HepG2 (cell line): ENCODE results near the gene COL4A2. TPM values are rescaled to one million over a fixed set of nuclear protein-coding genes. Genes with fewer than 3 reads are reported as not detected.

Source experiments
- ATAC-seq: fragments of 200-7000 bp; cut with Tn5 transposase; 3 replicates; pipeline ENCODE4 v1.9.1; 2020; ENCODE audit warnings: mild to moderate bottlenecking, moderate library complexity
- BruUV-seq: library from RNA; stranded (reverse); fragments of 400-500 nt; replicated peaks from 2 replicates; lab custom pipeline; 2021; lab: Mats Ljungman, UMichigan
- CTCF ChIA-PET: fragments of 300-600 bp; formaldehyde crosslinking; extraction: SDS; loops from one replicate; lab custom pipeline; 2021; ENCODE audit warnings: low total read pairs, inconsistent platforms, low intra/inter-chr PET ratio; lab: Yijun Ruan, JAX
- POLR2A ChIA-PET: fragments of 350-600 bp; sonication (Branson Sonifier 250); formaldehyde crosslinking; loops from one replicate; lab custom pipeline; 2020; ENCODE audit warnings: antibody characterized with exemption, inconsistent platforms; lab: Yijun Ruan, JAX
- DNase-seq: peaks from one replicate; pipeline ENCODE4 v3.0.0-alpha.2; 2015; ENCODE audit warnings: low spot score
- FAIRE-seq: peaks from 3 replicates; lab custom pipeline; 2011; peaks lifted over from hg19 to GRCh38; lab: Jason Lieb, UNC
- H2AFZ ChIP-seq: one replicate; pipeline ENCODE4 v1.6.1; 2011; ENCODE audit warnings: low read length, inconsistent platforms
- H3K27ac ChIP-seq: fragments of 300-600 bp; 3 replicates; pipeline ENCODE4 v1.8.0; 2011; ENCODE audit warnings: mixed run types, mild to moderate bottlenecking, mixed read lengths, low read length, inconsistent platforms; ENCODE audit not compliant: insufficient read depth; ENCODE audit errors: extremely low read length
- H3K27me3 ChIP-seq, 2 experiments: fragments of 200-600 bp in 1 of 2; 2 replicates in 1 of 2; 3 replicates in 1 of 2; pipeline versions ENCODE4 v1.6.0 to v1.8.0; 2011; ENCODE audit warnings: low read length in 2 of 2, mild to moderate bottlenecking in 2 of 2, moderate library complexity in 2 of 2, inconsistent platforms in 1 of 2; ENCODE audit not compliant: insufficient read depth in 2 of 2, control insufficient read depth in 1 of 2
- H3K36me3 ChIP-seq, 2 experiments: fragments of 200-600 bp in 1 of 2; replicated peaks in 1 of 2; 2 replicates in 1 of 2; 3 replicates in 1 of 2; pipeline versions ENCODE4 v1.5.1 to v1.8.0; 2011; ENCODE audit warnings: low read length in 2 of 2, inconsistent platforms in 1 of 2; ENCODE audit not compliant: insufficient read depth in 2 of 2, control insufficient read depth in 1 of 2
- H3K4me1 ChIP-seq: 2 replicates; pipeline ENCODE4 v1.5.1; 2012; ENCODE audit warnings: low read length, inconsistent platforms; ENCODE audit not compliant: insufficient read depth
- H3K4me2 ChIP-seq: 2 replicates; pipeline ENCODE4 v1.6.0; 2011; ENCODE audit warnings: low read depth, low read length, inconsistent platforms
- H3K4me3 ChIP-seq, 3 experiments: fragments of 200-600 bp in 1 of 3; sonication (generic), shearing (Covaris generic) in 1 of 3; replicated peaks in 1 of 3; 2 replicates each; pipeline ENCODE4 v1.5.1; 2011 to 2016; ENCODE audit warnings: low read length in 3 of 3, inconsistent platforms in 2 of 3, low read depth in 2 of 3, mild to moderate bottlenecking in 2 of 3, control low read depth in 1 of 3, mixed read lengths in 1 of 3; ENCODE audit not compliant: insufficient read depth in 1 of 3
- H3K79me2 ChIP-seq: one replicate; pipeline ENCODE4 v1.6.1; 2011; ENCODE audit warnings: low read length, inconsistent platforms; ENCODE audit not compliant: insufficient read depth
- H3K9ac ChIP-seq: 2 replicates; pipeline ENCODE4 v1.6.0; 2011; ENCODE audit warnings: mild to moderate bottlenecking, low read depth, low read length, inconsistent platforms; ENCODE audit not compliant: insufficient read depth
- H3K9me3 ChIP-seq: 2 replicates; pipeline ENCODE4 v1.5.1; 2012; ENCODE audit warnings: mild to moderate bottlenecking, low read length
- H4K20me1 ChIP-seq: 2 replicates; pipeline ENCODE4 v1.6.0; 2011; ENCODE audit warnings: inconsistent platforms, mild to moderate bottlenecking, low read length, moderate library complexity; ENCODE audit not compliant: insufficient read depth
- CEBPZ ChIP-seq: IDR thresholded peaks from 2 replicates; pipeline ENCODE4 v1.6.1; 2012; ENCODE audit warnings: low read length, improper control_type of control experiment
- CHD2 ChIP-seq: IDR thresholded peaks from 2 replicates; pipeline ENCODE4 v1.6.1; 2011; ENCODE audit warnings: low read depth, low read length, improper control_type of control experiment
- HNRNPL ChIP-seq: fragments of 200-400 bp; formaldehyde crosslinking; IDR thresholded peaks from 2 replicates; pipeline ENCODE4 v1.6.1; 2017; ENCODE audit warnings: mild to moderate bottlenecking, low read depth, low read length
- ISX ChIP-seq: sonication (generic); formaldehyde crosslinking; conservative IDR thresholded peaks from 2 replicates; pipeline ENCODE4 v1.5.0; 2020; ENCODE audit warnings: missing genetic modification reagents
- THRA ChIP-seq: sonication (generic); formaldehyde crosslinking; IDR thresholded peaks from 2 replicates; pipeline ENCODE4 v1.4.0; 2020; ENCODE audit warnings: missing genetic modification reagents, borderline replicate concordance
- ZBTB7A ChIP-seq: sonication (generic); formaldehyde crosslinking; IDR thresholded peaks from 2 replicates; pipeline ENCODE4 v1.8.0; 2022; ENCODE audit warnings: mild to moderate bottlenecking, missing genetic modification reagents
- ZNF264 ChIP-seq: sonication (generic); formaldehyde crosslinking; IDR thresholded peaks from 2 replicates; pipeline ENCODE4 v1.4.0; 2020; ENCODE audit warnings: missing genetic modification reagents
- ZNF703 ChIP-seq: sonication (generic); formaldehyde crosslinking; IDR thresholded peaks from 2 replicates; pipeline ENCODE4 v1.5.1; 2020; ENCODE audit warnings: missing genetic modification reagents, mild to moderate bottlenecking, moderate library complexity, borderline replicate concordance
- ZNF740 ChIP-seq: sonication (generic); formaldehyde crosslinking; IDR thresholded peaks from 2 replicates; pipeline ENCODE4 v1.4.0; 2020; ENCODE audit warnings: missing genetic modification reagents
- ZNF782 ChIP-seq: sonication (generic); formaldehyde crosslinking; IDR thresholded peaks from 2 replicates; pipeline ENCODE4 v1.4.0; 2020; ENCODE audit warnings: missing genetic modification reagents, mild to moderate bottlenecking, borderline replicate concordance
- ZZZ3 ChIP-seq: sonication (generic); formaldehyde crosslinking; IDR thresholded peaks from 2 replicates; pipeline ENCODE4 v1.4.0; 2020; ENCODE audit warnings: missing genetic modification reagents, mild to moderate bottlenecking, borderline replicate concordance
- WGBS: methylation state at CpG from one replicate; pipeline ENCODE4 v1.1.6; 2017; ENCODE audit warnings: low lambda C conversion rate; 5-methylcytosine and 5-hydroxymethylcytosine counted together
- in situ Hi-C: cut with HindIII; loops from 2 replicates; pipeline ENCODE4 v1.10.0; 2017; ENCODE audit warnings: low pct_unique_long_range_greater_than_20kb; ENCODE audit not compliant: extremely low pct_ligation_motif_present
- intact Hi-C: fragments of 100-400 bp; cut with micrococcal nuclease; formaldehyde crosslinking; loops from one replicate; pipeline ENCODE4 v1.10.0; 2022; ENCODE audit not compliant: unreplicated experiment
- polyA plus RNA-seq, 8 experiments: library from polyadenylated mRNA; depleted of rRNA in 3 of 8; stranded (reverse) in 7 of 8; unstranded in 1 of 8; fragments of >200 nt; fragmentation: Illumina TruSeq in 4 of 8; extraction: Trizol in 4 of 8; gene quantifications; 2 replicates each; pipeline versions ENCODE4 v1.2.1 to v1.2.3, GENCODE V29; 2011 to 2016; ENCODE audit warnings: low read depth in 4 of 8, missing spikeins in 1 of 8, mixed read lengths in 1 of 8; ENCODE audit not compliant: insufficient read depth in 1 of 8
- total RNA-seq, 5 experiments: library from RNA; depleted of rRNA; stranded (reverse); fragments of >200 nt; fragmentation: Illumina TruSeq; extraction: Trizol; gene quantifications; 2 replicates each; pipeline ENCODE4 v1.2.3, GENCODE V29; 2016; ENCODE audit warnings: low read depth in 1 of 5

The COL4A2 gene
- total and polyA plus RNA-seq, 2 of the 13 experiments (the other 11 are each of a cell fraction or from before 2014, with no cell fraction given): 0.22 to 1.9 TPM

GRCh38 chr13:110301083-110301482 lies 6.0 kb upstream of the COL4A2 start:
- H3K27ac ChIP-seq: no peak overlapping the region
- no peaks in the 10 kb centered on the region for H4K20me1 ChIP-seq
- ChIA-PET POLR2A (no interaction called here), CTCF (no interaction called here)
- no peak for TF ChIP-seq HNRNPL
- no peak for TF ChIP-seq ZZZ3
- no peak for TF ChIP-seq THRA
- no peak for TF ChIP-seq ZNF782 (CRISPR knock-in tag)
- TF ChIP-seq ZNF703 (CRISPR knock-in tag): no peak
- TF ChIP-seq ZNF264 (CRISPR knock-in tag): no peak
- no peak for TF ChIP-seq CEBPZ
- no peak for TF ChIP-seq ZNF740 (CRISPR knock-in tag)
- TF ChIP-seq ZBTB7A: no peak
- no peak for TF ChIP-seq CHD2
- no peak for TF ChIP-seq ISX (CRISPR knock-in tag)
- ATAC-seq: no peak
- DNase-seq: no peak
- H3K4me2 ChIP-seq: no peak overlapping the region
- no peaks in the 10 kb centered on the region for H3K9me3 ChIP-seq
- no peak overlapping the region for H2AFZ ChIP-seq
- peaks cover 7 to 47% of the 10 kb centered on the region in 2 experiments for H3K27me3 ChIP-seq
- in situ Hi-C loops: no loop called here
- no peak overlapping the region for H3K4me3 ChIP-seq
- H3K9ac ChIP-seq: no peak overlapping the region
- no peaks in the 10 kb centered on the region for H3K36me3 ChIP-seq
- 0% methylated on average over 4 of the region's 5 CpGs for WGBS
- no TSS peak for BruUV-seq
- intact Hi-C loops: no loop called here
- no peaks in the 10 kb centered on the region for H3K4me1 ChIP-seq
- no peak for FAIRE-seq
- no peaks in the 10 kb centered on the region for H3K79me2 ChIP-seq
